GM18867 (cell line): Measurements from ENCODE around the gene CCDC136.

Source experiments
- ATAC-seq: cut with Tn5 transposase; IDR thresholded peaks from one replicate; pipeline ENCODE4 v1.9.1; 2021; ENCODE audit warnings: mild to moderate bottlenecking, moderate library complexity; ENCODE audit not compliant: unreplicated experiment

The CCDC136 gene

DNA sequence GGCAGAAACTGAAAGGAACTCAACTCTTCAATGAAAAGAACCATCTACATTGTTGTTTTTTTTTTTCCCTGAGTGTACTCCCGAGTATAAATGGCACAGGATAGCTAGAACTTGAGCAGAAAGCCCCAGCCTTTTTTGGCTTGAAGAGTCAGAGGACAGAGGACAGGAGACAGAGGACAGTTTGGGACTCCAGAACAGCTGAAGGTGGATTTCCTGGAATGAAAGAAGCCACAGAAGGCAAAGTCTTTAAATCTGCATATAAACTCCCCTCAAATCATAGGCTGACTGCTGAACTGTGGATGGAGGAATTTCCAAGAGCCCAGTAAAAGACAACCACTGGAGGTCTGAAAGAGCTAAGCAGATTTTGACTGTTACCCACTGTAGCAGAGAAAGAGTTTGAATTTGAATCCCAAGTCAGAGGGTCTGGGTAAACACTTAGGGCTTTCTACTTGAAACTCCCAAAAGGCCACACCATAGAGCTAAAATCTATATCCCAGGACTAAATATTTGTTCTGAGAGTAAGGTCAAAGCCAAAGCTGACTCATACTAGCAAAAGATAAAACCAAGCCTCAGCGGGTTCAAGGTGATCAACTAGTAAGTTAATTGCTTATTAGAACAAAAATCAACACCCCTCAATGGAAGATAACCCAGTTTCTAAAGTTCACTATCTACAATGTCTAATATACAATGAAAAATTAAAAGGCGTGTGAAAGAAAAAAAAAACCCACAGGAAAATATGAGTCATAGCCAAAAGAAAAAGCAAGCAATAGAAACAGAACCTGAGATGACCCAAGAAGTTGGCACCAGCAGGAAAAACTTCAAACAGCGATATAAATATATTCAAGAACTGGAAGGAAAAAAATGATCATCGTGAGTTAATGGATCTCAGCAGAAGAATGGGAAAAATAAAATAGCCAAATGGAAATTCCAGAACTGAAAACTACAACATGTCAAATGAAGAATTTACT, 14.3 kb upstream of the CCDC136 start:
- ATAC-seq = no peak

DNA sequence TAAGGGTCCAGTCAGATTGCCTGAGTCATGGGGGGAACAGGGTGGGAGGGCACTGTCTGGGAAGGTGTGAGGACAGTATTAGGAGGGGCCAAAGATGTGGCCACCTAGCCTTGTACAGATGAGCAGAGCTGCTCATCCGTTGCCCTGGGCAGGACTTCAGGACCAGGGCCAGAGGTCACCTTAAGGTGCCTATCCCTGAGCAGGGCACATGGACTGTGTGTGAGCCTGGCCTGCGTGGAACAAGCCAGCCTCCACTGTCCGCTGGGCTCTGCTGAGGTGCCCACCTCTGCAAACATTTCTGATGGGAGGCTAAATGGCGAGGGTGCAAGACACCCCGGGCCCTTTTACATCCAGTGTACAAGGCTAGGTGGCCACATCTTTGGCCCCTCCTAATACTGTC, 12.8 kb upstream of the CCDC136 start:
- no peak for ATAC-seq

DNA sequence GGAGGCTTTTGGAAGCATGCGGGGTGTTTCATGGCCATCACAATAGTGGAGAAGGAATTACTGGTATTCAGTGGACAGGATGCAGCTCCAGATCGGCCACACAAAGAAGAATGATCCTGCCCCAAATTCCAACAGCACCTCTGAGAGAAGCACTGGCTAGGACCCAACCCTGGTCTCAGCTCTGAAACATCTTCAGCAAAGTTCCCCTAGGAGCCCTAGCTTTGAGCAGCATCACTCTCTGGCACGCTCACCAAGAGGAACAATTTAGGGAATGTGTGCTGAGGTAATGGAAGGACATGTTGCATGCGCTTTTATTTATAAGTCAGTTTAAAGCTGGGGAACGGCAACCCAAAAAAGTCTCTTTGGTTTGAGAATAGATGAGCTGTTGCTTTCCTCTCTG, 10.6 kb upstream of the CCDC136 start:
- no peak for ATAC-seq

DNA sequence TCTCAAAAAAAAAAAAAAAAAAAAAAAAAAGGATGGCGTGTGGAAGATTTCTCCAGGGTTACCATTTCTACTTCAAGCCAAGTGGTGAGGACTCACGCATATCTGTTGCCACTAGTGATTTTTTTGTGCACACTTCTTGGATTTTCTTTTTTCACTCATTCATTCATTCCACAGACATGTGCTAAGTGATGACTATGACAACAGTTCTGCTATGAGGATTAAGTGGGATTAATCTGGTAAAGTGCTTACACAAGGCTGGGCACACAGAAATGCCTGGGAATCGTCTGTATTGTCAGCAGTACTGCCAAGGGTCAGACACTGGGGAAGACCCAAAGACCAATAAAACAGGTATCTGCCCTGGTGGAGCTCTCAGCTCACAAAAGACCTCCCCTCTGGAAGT, 9.9 kb upstream of the CCDC136 start:
- no peak for ATAC-seq

DNA sequence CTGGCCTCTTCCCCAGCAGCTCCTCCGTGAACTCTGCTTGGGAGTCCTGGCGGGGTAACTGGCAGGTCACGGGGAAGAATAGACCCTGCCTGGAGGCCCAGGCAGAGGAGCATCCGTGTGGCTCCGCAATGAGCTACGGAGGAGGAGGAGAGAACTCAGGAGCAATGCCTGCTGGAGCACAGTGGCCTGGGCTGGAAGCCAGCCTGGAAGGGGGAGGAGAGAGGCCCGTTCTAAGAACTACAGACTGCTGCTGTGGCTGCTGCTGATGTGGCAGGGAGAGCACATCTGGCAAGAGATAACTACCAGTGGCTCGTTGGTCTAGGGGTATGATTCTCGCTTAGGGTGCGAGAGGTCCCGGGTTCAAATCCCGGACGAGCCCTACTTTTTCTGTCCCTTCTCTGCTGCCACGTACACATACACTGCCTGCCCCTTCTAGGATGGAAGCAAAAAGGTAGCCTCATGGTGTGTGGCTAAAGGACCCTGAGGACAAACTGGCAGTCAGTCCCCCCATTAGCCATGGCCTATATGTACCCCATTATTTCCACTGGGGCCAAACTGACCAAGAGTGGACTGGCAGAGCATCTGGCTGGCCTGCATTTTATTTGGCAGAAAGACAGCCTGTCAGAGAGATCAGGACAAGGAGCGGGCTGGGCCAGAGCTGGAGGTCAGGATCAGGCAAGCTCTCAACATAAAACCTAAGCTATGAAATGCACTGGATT, 8.5 kb upstream of the CCDC136 start:
- ATAC-seq = no peak

DNA sequence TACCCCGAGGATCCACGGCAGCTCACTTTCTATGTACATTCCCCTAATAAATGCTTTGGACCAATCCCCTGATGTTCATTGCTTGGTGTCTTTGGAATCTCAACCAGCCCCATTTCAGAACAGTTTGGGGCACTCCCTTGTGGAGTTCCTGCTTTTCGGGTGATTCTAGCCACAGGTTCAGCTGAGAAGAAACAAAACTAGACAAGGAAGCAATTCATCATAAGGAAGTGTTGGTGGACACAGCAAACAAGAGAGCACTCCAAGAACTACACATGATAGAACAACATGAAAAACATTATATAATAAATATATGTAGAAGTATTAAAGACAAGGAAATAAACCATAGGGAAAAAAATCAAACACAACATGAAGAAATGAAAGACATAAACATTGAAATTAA, 6.0 kb upstream of the CCDC136 start:
- no peak for ATAC-seq

DNA sequence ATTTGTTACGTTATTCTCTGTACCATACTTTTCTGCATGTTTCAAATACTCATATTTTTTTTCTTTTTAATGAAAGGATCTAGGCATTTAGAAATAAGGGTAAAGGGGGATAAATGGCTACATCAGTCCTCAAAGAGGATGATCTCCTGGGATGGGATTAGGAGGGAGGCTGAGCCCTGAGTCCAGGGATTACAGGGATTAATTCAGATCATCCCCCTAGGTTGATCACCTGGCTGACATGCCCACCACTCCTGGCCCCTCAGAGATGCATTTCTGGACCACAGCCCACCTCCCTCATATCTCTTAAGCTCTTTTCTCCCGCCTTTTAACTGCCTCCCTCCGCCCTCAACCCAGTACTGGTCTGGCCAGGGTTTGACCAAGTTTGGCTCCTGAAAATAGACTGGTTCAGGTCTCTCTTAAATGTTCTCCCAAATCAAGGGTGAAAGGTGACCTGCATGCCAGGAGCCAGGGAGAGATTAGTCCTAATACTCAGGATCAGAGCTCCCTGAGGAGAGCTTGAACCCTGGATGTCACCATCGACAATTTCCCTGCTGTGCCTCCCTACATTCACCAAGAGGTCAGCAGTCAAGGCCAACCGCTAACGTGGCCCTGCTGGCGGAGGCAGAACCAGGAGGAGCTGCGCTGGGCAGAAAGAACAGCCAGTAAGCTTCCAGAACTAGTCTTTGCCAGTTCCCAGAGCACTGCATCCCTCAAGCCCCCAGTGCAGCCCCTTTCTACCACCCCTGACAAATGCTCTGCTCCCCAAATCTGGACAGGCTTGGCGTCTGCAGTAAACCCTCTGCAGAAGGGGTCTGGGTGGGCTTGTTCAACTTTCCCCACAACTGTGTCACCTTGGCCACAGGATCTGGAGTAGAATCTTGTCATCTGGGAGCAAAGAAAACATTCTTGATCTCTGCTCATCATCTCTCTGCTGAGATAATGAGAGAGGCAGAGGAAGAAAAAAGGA, 3.0 kb upstream of the CCDC136 start:
- no peak for ATAC-seq

DNA sequence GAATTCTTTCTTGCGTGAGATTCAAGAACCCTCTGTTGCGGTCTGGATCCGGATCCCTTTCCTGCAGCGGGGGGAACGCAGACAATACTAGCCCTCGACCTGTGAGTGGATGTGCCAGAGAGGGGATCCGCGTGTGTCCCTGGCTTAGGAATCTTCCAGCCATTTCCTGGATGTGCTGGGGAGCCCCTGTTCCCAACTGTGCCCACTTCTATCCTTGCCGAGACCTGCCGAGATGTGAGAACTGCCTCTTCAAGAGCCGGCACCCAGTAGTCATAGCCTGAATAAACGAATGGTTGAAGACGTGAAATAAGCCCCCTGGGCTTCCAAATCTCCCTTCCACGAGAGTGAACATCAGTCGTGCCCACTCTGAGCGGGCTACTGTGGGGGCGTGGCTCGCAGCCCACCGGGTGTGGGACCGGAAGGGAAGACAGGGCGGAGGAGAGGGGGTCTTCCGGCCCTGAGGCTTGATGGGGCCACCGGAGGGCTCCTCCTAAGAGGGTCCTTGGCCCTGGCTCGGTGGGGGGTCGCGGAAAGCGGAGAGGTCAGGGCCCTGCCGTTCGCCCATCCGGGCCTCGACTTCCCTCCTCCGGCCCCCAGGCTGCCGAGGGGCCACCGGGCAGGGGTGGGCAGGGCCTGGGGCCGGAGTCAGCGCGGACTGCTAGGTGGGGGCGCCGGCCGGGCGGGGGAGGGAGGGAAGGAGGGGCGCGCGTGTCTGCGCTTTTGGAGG, 1.3 kb upstream of the CCDC136 start:
- ATAC-seq = peak; percentile 20

DNA sequence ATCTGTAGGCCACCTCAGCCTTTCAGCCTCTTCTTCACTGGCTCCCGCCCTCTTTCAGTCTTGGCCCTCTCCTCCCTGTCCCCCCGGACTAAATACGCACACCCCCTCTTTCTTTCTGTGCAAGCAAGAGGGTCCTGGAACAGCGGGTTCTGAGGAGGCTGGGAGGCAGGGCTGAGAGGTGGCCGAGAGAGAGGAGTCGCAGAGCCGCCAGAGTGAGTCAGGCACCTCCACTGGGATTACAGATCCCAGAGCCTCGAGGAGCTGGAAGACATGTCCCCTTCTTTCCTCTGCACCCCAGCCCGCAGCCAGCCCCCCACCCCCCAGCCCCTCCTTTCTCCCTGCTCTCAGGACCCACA, 182 bp downstream of the CCDC136 start:
- ATAC-seq = no peak

DNA sequence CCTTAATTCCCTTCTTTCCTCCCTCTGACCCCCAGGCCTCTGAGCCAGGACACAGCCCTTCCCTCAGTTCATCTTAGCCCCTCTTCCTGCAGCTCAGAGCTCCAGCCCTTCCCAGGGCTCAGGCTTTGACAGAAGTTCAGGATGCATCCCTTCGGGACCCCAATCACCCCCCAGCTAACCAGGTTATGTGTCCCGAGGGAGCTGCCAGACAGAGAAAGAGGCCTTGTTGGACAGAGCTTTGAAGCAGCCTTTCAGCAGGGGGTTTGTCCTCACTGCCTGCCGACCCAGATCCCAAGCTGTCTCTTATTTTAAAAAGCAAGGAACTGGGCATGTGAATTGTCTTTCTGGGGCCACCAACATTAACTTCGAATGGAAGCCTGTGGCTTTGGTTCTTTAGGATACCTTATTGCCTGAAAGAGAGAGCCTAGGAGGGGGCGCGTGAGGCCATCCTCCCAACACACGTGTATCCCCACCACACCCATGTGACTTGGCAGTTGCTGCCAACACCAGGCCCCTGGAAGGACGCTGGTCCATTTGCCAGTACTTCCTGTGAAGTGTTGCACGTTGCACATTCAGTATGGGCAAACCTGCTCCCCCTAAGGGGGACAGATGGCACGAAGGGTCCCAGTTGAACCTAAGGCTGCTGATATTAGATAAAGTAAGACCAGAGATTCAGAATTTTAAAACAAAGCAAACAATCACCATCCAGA, 858 bp downstream of the CCDC136 start:
- no peak for ATAC-seq

DNA sequence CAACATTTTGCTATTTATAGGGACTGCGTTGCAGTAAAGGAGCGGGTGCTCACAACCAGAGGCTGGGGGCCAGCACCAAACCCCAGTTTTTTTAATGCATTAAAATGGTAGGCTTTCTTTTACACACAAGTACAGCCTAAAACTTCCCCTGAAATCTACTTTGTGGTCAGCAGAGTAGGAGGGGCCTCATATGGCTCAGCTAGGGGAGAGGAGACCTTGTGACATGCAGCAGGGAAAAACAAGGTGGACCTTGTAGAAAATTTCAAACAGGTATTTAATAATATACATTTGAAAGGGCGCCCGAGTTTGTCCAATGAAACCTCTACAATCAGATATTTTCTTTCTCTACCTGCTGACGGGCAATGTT, 1.4 kb downstream of the CCDC136 start:
- ATAC-seq = no peak

DNA sequence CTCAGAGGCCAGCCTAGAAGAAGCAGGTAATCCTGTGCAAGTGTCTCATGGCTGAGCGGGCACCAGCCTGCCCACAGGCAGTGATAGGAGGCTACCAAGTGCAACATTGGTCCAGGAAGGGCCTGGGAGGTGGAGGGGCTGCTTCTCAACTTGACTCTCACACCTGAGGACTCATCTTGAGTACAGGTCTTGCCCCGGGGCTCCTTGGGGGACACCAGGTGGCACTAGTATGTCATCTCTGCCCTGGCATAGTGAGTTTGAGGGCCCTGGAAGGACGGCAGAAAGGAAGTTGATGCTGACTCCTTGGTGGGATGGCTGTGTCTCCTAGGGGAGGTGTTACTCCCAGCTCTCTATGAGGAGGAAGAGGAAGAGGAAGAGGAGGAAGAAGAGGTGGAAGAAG, 2.3 kb downstream of the CCDC136 start:
- ATAC-seq = no peak

DNA sequence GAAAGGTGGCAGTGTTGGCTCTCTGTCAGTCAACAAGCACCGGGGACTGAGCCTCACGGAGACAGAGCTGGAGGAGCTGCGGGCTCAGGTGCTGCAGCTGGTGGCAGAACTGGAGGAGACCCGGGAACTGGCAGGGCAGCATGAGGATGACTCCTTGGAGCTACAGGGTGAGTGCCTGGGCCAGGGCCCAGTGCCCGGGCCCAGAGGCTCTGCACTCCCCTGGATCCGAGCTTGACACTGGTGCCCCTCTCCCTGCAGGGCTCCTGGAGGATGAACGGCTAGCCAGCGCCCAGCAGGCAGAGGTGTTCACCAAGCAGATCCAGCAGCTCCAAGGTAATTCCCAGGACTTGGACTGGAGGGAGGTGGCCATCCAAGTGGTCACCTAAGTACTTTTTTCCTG, 2.7 kb downstream of the CCDC136 start:
- no peak for ATAC-seq

DNA sequence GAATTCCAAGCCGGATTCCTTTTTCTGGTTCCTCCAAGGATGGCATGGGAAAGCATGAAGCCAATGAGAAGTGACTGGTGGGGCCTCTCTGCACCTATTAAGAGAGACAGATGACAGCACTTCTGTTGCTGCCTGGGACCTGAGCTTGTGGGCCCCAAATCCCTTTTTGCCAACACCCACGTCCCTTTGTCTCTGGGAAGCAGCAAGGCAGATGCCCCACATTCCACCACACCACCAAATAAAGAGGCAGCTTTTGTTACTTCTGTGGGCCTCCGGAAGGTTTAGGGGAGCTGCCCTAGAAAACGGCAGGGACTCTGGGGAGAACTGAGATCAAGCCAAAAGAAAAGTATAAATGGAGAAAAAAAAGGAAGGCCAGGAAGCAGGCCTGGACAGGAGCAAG, 3.4 kb downstream of the CCDC136 start:
- no peak for ATAC-seq

DNA sequence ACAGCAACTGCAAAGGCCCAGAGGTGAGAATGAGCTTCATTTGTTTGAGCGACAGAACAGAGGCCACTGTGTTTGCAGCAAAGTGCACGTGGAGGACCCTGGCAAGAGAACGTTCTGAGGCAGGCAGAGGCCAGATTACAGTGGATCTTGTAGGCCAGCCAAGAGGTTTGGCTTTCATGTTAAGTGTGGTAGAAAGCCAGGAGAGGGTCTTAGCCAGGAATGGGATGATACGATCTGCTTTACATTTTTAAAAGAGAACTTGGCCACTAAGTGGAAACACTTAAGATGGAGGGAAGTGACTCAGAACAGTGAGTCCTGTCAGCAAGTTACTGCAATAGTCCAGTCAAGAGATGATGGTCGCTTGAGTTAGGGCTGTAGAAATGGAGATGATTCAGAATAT, 4.6 kb downstream of the CCDC136 start:
- ATAC-seq = no peak

DNA sequence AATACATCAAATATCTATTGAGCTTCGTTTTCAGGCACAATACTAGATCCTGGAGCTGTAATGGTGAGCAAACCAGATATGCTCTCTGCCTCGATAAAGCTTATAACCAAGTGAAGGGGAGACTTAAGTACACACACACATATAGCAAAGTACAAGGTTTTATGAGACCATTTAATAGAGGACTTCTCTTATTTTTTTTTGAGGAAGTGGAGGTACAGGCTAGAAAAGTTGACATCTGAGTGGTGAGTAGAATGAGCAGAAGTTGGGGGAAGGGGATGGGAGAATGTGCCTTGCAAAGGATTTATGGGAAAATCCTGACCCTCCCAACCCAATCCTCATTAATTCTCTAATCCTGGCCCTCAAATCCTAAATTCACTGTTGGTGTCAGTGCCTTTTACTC, 7.7 kb downstream of the CCDC136 start:
- ATAC-seq = no peak

DNA sequence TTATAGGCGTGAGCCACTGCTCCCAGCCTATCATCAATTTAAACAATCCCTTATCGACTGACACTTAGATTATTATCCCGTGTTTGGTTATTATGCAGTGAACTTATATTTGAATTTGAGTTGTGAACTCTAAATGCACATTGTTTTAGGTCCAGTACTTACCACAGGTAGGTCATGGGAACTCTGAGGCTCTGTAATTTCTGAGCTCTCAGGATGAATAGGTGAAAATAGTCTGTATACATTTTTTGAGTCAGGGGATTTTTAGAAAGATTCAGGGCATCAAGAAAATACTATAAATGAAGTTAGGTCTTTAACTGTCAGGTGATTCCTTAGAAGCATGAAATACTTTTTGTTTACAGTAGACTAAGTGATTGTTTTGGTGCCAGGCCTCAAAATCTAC, 8.8 kb downstream of the CCDC136 start:
- no peak for ATAC-seq

DNA sequence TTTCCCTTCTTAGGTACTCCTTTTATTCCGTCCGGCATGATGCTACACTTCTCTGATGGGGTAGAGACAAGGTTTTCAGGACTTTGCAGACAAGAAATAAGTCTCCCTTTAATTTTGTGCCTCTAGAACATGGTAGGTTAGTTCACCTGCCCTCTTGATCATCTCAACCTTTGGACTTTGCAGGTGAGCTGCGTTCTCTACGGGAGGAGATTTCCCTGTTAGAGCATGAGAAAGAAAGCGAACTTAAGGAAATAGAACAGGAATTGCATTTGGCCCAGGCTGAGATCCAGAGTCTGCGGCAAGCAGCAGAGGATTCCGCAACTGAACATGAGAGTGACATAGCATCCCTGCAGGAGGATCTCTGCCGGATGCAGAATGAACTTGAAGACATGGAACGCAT, 9.2 kb downstream of the CCDC136 start:
- ATAC-seq = no peak

DNA sequence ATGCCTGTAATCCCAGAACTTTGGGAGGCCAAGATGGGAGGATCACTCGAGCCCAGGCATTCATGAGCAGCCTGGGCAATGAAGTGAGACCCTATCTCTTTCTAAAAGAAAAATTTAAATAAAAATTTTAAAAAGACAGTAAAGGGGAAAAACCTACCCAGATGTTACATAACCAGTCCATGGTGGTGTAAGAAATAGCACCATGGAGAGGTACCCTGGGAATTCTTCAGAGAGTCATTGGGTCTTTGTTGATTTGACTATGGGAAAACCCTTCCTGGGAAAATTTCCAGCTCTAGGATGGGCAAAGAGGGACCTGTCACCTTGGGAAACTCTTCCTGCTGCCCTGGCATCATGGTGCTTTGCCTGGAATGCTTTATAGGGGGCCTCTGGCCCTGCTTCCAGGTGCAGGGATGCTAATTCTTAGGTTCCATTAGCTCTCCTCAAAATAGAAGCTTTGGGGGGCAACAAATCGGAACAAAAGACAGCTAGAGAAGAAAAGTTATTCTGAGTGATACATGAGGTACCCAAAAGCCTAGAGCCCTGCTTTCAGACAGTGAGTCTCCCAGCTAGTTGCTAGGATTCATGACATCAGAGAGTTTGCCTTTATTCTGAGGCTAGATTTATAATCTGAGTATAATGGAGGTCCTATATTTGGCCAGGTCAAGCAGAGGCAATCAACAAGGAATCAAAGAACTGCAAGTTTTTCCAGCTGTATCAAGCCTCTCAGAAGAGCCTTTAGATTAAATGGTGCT, 10.1 kb downstream of the CCDC136 start:
- ATAC-seq = no peak
